Measurements from ENCODE around the gene MYOF.

MYOF gene, protein sequence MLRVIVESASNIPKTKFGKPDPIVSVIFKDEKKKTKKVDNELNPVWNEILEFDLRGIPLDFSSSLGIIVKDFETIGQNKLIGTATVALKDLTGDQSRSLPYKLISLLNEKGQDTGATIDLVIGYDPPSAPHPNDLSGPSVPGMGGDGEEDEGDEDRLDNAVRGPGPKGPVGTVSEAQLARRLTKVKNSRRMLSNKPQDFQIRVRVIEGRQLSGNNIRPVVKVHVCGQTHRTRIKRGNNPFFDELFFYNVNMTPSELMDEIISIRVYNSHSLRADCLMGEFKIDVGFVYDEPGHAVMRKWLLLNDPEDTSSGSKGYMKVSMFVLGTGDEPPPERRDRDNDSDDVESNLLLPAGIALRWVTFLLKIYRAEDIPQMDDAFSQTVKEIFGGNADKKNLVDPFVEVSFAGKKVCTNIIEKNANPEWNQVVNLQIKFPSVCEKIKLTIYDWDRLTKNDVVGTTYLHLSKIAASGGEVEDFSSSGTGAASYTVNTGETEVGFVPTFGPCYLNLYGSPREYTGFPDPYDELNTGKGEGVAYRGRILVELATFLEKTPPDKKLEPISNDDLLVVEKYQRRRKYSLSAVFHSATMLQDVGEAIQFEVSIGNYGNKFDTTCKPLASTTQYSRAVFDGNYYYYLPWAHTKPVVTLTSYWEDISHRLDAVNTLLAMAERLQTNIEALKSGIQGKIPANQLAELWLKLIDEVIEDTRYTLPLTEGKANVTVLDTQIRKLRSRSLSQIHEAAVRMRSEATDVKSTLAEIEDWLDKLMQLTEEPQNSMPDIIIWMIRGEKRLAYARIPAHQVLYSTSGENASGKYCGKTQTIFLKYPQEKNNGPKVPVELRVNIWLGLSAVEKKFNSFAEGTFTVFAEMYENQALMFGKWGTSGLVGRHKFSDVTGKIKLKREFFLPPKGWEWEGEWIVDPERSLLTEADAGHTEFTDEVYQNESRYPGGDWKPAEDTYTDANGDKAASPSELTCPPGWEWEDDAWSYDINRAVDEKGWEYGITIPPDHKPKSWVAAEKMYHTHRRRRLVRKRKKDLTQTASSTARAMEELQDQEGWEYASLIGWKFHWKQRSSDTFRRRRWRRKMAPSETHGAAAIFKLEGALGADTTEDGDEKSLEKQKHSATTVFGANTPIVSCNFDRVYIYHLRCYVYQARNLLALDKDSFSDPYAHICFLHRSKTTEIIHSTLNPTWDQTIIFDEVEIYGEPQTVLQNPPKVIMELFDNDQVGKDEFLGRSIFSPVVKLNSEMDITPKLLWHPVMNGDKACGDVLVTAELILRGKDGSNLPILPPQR (N-terminal part only)

DNA sequence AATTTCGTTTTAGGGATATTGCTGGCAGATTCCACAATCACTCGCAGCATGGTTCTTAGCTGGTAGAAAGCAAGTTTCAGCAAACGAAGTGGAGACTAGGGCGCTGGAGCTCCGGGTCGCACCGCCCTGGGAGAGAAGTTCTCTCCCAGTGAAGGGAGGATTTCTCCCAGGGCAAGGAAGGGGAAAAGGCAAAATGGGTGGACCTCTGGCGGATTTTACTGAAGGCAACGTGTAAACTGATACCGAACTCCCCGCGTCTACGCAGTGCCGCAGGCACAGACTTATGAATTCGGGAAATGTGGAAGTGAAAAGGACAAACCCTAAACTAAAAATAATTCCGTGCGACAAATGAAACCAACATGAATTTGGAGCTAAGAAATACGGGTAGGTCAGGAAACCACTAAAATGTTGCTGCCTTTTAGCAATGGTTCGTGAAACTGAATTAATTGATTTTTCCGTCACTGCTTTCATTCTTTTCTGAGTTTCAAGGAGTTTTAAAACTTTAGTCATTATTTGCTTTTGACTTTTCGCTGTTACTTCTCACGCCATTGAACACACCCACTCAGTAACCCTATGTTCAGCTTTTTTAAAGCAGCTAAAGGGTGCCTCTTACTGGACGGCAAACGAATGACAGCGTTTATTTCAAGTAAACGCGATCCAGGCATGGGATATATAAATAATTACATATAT, at the start of gene MYOF:
TSS of gene MYOF (minus strand) at position 190 of the 690 bp plus-strand sequence. CDS start at position 50, 140 bp downstream.
- DNase-seq, result peak; percentile 28

DNA sequence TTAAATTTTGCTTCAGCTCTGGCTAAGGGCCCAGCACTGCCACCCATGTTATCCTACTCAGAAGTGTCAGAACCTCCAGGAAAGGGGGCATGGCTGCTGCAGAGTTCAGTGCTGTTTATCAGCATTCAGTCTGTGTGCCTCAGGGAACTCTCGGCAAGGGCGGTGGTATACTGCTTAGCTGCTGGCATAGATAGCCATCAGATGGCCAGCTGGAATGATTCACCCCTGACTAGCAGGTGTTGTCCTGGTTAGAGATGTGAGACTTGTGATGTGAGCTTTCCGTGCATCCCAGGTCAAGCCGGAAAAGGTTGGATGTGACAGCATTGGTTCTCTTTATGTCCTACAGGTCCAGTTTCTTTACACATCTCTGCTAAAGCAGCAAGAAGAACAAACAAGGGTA, 36.4 kb upstream of the MYOF start:
- DNase-seq, result no peak

DNA sequence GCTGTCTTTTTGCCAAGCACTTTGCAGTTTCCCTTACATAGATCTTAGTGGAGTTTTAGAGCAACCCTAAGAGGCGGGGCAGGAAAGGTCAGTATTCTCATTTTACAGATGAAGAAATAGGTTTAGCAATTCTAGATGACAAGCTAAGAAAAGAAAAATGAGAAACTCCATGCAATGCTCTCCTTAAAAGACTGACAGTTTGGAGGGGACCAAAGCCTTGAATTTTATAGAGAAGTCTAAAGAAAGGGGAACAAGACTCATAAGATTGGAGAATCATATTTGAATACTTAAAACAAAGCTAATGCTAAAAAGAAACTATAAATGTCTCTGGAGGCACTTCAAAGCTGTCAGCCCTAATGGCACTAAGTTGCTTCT, 33.9 kb upstream of the MYOF start:
- no peak for DNase-seq

DNA sequence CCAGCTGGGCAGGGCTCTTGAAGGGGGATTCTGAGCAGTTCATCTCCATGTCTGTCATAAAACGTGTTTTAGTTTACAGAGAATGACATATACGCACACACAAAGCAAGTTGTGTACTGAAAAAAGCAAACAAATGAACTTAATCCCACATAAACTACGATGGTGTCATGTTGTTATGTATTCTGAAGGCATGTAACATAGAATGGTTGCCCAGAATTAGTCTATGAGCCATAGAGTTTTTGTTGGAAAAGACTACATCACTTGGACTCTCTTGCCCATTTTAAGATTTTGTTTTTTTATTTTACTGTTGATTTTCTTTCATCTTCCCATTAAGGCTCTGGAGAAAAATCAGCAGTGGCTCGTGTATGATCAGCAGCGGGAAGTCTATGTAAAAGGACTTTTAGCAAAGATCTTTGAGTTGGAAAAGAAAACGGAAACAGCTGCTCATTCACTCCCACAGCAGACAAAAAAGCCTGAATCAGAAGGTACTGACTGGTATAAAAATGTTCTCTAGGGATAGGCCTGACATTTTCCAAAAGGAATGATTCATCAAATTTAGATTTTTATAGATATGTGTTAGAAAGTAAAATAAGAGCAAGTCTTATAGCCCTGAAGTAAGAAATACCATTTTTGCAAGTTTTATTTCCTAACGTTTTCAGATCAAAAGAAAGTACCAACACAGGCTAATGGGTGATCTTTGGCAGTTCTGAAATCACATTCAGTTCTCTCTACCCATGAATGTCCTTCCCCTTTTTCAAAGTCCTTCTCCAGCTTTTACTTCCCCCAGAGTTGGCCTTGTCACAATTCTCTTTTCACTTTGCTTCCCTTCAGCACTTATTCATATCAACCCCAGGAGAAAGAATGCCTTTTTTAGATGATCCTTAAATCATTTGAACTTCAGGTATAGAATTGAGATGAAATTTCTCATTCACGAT, 33.2 kb upstream of the MYOF start:
- DNase-seq, result no peak

DNA sequence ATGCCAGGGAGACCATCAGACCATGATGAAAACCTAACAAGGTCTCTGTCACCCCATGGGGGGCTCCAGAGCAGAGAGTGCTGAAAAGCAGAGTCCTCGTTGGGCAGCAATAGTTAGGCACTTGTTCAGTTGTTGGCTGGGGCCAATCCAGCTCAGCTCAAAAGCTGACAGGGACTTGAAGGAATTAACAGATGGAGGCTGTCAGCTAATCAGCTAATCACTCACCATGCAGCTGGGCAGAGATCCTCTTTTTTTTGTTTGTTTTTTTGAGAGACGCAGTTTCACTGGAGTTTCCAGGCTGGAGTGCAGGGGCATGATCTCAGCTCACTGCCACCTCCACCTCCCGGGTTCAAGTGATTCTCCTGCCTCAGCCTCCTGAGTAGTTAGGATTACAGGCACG, 32.4 kb upstream of the MYOF start:
- DNase-seq, result no peak

DNA sequence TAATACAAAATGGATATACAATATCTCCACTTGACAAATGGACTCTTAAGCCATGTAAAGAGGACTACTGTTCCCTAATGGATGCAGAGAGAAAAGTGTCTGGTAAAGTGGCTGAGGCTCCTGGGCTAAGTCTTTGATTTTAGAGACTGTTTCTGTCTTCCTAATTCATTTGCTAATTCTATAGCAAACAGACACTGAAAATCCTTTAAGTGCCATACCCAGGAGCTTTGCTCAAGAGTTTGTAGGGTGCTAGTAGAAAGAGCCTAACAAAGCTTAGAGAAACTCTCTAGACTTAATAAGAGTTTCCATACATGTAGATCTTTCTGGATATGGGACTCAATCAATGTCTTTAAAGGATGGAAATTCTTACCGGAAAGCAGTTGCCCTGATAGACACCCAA, 31.0 kb upstream of the MYOF start:
- no peak for DNase-seq

DNA sequence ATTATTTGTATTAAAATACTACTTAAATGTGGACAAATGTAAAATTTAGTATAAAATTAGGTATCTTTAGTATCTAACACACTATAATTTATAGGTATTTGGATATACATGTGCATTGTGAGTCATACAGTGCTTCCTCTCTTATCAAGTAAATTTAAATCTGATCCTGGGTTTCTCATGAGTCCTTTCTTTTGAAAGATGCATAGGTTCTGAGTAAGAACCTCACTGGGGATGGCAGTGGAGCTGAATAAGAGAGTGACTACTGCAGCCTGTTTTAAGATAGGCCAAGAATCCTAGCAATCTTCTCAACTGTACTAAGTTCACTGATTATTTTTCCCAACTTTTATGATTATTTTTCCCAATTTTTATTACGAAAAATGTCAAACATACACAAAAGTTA, 30.4 kb upstream of the MYOF start:
- no peak for DNase-seq

DNA sequence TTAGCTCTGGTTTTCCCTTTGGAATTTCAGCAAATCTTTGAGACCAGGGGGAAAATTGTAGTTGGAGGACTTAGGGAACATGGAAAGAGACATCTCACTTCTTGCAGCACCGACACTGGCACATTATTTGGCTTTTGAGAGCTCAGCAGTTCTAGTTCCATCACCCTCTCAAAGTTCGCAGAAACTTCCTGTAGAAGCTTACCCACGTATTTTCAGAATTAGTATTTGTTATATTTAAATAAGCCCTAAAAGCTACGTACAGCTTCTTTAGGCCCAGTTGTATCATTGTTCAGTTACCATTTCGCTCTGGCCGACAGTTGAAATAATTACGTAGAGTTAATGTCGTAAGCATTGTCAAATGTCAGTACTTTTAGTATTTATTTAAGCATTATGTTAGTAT, 27.7 kb upstream of the MYOF start:
- DNase-seq, result no peak

DNA sequence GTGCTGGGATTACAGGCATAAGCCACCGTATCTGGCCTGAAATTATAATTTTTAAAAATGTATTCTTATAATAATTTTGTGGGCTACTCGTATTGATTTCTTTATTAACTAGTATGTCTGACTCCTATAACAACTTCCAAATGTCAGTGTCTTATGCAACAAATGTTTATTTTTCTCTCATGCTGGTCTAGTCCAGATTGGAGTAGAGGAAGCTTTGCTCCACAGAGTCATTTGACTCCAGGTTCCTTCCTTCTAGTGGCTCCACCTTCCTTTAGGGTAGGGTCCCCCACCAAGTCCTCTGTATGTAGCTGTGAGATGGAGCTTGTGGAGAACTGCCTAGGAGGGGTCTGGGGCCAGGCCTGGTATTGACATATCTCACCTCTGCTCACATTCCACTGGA, 22.9 kb upstream of the MYOF start:
- DNase-seq, result no peak

DNA sequence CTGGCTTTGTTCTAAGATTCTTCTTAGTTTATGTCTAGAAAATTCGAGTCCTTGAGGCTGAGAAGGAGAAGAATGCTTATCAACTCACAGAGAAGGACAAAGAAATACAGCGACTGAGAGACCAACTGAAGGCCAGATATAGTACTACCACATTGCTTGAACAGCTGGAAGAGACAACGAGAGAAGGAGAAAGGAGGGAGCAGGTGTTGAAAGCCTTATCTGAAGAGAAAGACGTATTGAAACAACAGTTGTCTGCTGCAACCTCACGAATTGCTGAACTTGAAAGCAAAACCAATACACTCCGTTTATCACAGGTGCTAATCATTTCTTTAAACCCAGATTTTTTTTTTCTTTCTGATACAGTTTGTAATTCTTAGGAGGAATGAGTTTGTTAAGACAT, 20.9 kb upstream of the MYOF start:
- DNase-seq, result no peak

DNA sequence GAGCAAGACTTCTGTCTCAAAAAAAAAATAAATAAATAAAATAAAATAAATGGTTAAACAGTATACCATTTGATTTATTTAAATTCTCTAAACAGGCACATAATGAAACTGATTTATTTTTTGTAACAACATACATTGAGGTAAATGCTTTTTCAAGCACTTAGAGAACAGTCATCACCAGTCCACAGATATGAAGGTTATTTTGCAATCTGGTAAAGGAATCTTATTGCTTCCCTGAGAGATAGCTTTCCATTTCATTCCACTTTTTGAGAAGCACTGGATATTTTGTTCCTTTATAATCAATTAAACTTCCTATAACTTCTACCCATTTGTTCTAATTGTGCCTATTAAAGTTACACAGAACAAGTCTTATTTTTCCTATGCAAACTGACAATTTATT, 19.5 kb upstream of the MYOF start:
- no peak for DNase-seq

DNA sequence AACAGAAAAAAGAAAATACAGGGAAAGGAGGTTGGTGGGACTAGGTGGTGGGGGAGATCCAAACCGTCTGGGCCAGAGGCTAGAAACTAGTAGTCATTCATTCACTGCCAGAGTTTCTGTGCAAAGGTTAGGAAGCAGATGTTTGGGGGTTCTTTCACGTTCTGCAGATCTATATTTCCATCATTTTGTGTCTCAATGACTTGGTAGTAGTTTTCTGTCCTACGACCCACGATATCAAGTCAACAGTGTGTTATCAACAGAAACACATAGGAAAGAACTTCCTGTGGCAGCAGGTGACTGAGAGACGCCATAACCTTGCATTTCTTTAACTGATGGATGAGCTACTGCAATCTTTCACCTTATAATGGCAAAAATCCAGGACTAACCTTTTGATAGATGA, 16.0 kb upstream of the MYOF start:
- no peak for DNase-seq

DNA sequence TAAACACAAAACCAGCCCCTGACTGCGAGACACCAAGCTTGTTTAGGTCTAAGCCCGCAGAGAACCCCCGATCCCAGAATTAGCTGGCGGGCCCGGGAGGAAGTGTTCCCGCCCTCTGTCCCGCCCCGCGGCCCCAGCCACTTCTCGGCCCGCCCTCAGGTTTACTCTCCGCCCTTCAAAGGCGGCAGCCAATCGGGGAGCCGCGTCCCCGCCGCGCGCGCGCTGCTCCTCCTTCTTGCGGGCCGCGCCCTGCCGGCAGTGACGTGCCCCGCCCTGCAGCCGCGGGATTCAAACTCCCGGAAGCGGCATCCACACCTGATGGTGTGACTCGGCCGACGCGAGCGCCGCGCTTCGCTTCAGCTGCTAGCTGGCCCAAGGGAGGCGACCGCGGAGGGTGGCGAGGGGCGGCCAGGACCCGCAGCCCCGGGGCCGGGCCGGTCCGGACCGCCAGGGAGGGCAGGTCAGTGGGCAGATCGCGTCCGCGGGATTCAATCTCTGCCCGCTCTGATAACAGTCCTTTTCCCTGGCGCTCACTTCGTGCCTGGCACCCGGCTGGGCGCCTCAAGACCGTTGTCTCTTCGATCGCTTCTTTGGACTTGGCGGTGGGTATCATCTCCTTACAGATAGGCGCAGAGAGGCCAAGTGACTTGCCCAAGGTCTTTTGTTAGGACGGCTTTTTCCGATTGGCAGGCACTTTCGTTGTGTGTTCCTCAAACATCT, 14.3 kb upstream of the MYOF start, which contains the start of gene CEP55:
TSS of gene CEP55 (plus strand) at position 291 of the 720 bp plus-strand sequence. CDS start 3,440 bp downstream, outside the sequence.
- DNase-seq, result peak; percentile 89

DNA sequence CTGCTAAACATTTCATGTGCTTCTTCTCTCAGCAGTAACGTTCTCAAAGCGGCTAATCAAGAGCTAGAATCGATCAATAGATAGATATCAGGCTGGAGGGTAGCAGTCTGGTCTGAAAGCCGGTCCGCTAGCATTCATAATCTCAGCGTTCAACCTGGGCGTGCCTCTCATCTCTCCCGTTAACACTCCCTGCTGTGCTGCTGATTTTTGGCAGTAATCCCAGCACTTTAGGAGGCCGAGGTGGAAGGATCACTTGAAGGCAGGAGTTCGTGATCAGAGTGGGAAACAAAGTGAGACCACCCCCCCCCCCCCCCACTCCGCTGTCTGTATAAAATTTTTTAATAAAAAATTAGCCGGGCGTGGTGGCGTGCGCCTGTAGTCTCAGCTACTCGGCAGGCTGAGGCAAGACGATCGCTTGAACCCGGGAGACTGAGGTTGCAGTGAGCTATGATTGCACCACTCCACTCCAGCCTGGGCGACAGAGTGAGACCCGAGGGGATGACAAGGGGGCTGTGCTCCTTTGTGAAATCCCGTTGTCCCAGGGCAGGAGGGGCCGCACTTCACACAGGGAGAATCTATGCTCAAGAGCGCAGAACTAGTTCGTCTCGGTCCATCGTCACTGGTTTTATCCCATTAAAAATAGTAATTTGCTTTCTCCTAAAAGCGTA, 13.7 kb upstream of the MYOF start:
- peak; percentile 34 for DNase-seq

DNA sequence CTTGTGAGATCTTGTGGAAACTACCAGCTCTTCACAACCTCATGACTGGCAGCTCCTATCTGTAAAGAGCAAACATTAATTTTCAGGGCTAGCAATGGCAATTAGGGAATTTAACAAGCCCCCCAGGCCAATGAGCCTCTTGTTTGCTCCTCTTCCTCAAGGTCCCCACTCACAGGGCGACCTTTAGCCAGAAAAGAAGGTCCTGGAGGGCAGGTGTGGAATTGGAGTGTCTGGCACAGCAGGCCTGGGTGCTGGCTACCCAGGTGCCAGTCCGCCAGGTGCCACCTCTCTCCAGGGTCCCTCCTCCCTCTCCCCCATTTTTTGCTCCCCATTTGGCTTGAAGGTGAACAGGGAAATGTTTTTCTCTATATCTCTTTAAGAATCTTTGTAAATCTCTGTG, 12.4 kb upstream of the MYOF start:
- DNase-seq, result no peak

DNA sequence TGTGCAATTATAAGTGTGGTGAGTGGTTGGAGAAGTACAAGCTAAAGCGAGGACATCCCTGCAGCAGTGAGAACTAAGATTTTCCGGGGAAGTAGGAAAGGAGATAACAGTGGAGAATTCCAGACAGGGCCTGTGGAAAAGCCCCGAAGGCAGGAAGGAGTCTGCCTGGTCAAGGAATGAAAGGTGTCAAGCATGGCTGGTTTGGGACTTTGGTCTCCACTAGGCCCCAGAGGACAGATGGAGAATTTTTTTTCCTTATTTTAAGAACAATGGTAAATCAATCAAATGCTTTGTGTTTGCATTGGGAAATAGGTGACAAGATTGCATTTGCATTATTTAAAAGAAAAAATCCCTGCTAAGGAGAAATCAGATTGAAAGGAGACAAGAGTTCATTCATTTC, 11.0 kb upstream of the MYOF start:
- no peak for DNase-seq

DNA sequence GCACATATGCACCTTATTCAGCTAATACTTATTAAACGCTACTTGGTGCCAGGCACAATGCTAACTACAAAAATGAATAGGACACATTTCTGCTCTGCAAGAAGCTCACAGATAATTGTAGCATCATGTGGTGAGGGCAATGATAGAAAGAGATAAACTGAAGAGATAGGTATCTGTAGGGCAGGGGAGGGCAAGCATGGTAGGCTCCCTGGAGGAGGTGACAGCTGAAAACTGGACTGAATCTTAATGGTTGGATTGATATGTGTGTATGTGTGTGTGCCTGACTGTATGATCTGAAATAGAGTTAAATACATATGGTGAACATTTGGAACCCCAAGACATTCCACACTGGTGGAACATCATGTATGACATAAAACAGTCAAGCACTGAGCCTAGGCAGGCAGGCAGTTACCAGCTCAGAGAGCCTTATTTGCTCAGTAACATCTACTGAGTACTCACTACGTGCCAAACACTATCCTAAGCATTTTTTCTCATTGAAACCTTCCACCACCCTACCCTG, 9.5 kb upstream of the MYOF start:
- no peak for DNase-seq

DNA sequence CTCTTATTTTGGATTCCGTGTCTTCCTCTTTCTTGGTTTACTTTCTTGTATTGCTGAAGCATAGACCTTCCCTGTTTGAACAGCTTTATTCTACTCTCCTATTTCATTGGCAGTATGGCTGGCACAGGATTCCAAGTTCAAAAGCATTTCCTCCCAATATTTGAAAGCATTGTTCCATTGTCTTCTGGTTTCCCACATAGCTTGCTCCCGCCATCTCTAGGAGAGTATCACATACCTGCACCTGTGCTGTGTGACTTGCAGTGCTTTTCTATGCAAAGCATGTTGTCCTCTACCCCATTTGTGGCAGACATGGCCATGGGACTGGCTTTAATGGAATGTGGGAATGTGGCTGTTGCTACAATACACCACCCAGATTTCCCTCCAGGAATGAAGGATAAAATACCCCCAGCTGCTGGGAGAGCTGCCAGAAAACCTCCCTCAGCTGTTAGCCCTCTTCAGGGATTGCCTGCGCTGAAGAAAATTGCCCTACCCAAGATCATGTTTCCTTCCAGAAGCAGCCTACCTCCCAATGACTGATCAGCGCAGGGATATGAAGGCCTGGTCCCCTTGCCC, 6.9 kb upstream of the MYOF start:
- no peak for DNase-seq

DNA sequence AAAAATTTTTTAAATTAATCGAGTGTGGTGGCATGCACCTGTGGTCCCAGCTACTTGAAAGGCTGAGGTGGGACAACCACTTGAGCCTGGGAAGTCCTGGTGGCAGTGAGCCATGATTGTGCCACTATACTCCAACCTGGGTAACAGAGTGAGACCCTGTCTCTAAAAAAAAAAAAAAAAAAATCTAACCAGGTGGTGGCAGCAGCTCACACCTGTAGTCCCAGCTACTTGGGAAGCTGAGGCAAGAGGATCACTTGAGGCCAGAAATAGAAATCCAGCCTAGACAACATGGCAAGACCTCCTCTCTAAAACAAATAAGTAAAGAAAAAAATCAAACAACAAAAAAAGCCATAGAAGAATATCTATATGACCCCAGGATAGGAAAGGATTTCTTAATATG, 3.6 kb upstream of the MYOF start:
- DNase-seq, result no peak

Data from NCI-H1436 (cell line).